GM21367 (cell line): Measurements from ENCODE around the gene KCP.

ENCODE experiments used
- ATAC-seq: cut with Tn5 transposase; IDR thresholded peaks from one replicate; pipeline ENCODE4 v1.9.1; 2021; ENCODE audit not compliant: unreplicated experiment

The KCP gene

GRCh38 chr7:128830231-128831177 is 80.0 kb downstream of the KCP start, which contains the start of gene FLNC:
Gene FLNC, plus strand, starts transcription at chr7:128830406. Its CDS starts 232 bp downstream, at chr7:128830638.
- ATAC-seq: no peak

- no peak for ATAC-seq
These were observed 80.9 kb downstream of the KCP start for GRCh38 chr7:128829391-128830166.

- no peak for ATAC-seq
These were observed 82.4 kb downstream of the KCP start for GRCh38 chr7:128827971-128828711.

- no peak for ATAC-seq
These were observed 83.1 kb downstream of the KCP start for GRCh38 chr7:128827248-128827958.

GRCh38 chr7:128826916-128827247 is 83.6 kb downstream of the KCP start:
- ATAC-seq: no peak
